Psoas muscle (tissue), 8 donors: ENCODE measurements around the gene THBS2. TPM values are rescaled to one million over a fixed set of nuclear protein-coding genes. Genes with fewer than 3 reads are reported as not detected.
"Not testable (repeated sequence)": the region's sequence is repeated elsewhere in the genome, so short reads cannot be mapped to it uniquely, and the experiment has no call there.

ENCODE experiments used
- ATAC-seq, 4 donors: fragments of 200-7000 bp; cut with Tn5 transposase; one replicate each; pipeline ENCODE4 v1.9.1; 2020; ENCODE audit warnings: moderate library complexity in 3 of 4, mild to moderate bottlenecking in 2 of 4
- DNase-seq, 2 donors: peaks; one replicate each; pipeline ENCODE4 v3.0.0-alpha.2; 2020
- H3K27ac ChIP-seq: fragments of 200-600 bp; one replicate; pipeline ENCODE4 v1.8.0; 2022
- H3K27me3 ChIP-seq, 3 donors: fragments of 200-600 bp in 1 of 3; one replicate each; pipeline versions ENCODE4 v1.6.1 to v1.8.0; 2013 to 2022; ENCODE audit warnings: low read length in 2 of 3, mild to moderate bottlenecking in 2 of 3, moderate library complexity in 1 of 3; ENCODE audit not compliant: insufficient read depth in 3 of 3
- H3K36me3 ChIP-seq, 2 donors: fragments of 200-600 bp in 1 of 2; one replicate each; pipeline versions ENCODE4 v1.6.1 to v1.8.0; 2013 to 2022; ENCODE audit warnings: low read depth in 1 of 2, mild to moderate bottlenecking in 1 of 2, moderate library complexity in 1 of 2; ENCODE audit not compliant: insufficient read depth in 1 of 2
- H3K4me1 ChIP-seq: fragments of 200-600 bp; one replicate; pipeline ENCODE4 v1.8.0; 2022
- H3K4me3 ChIP-seq: fragments of 200-600 bp; one replicate; pipeline ENCODE4 v1.8.0; 2022; ENCODE audit warnings: mild to moderate bottlenecking
- H3K9me3 ChIP-seq: fragments of 200-600 bp; one replicate; pipeline ENCODE4 v1.8.0; 2022
- CTCF ChIP-seq: fragments of 200-600 bp; IDR thresholded peaks from one replicate; pipeline ENCODE4 v1.8.0; 2022; ENCODE audit warnings: antibody characterized with exemption
- WGBS, 3 donors: extraction: QIAGEN DNeasy Blood & Tissue Kit; methylation state at CpG; one replicate each; pipeline versions ENCODE4 v1.1.6 to v1.1.7; 2013; 5-methylcytosine and 5-hydroxymethylcytosine counted together
- intact Hi-C, 2 donors: fragments of 100-400 bp; cut with DNase I; formaldehyde crosslinking; loops; one replicate each; pipeline versions ENCODE4 v1.11.0 to v1.14.2; 2022
- polyA plus RNA-seq, 3 donors: library from polyadenylated mRNA; stranded (reverse); fragments of 200-250 nt; gene quantifications; one replicate each; pipeline ENCODE4 v1.2.3, GENCODE V29; 2013
- total RNA-seq, 4 donors: library from RNA; stranded (reverse); fragmentation: NEBNext Ultra II Directional in 2 of 4; extraction: Animal tissue kit (Norgen Biotek cat#: 25700) in 2 of 4; gene quantifications; one replicate each; pipeline versions ENCODE4 v1.2.1 to v1.2.4, GENCODE V29; 2021 to 2023
- donor health status: healthy with polysubstance abuse.
- donor health status: DM: no; HTN: no; CAD: no; lungs with moderate emphysema.
- donor health status: Bipolar disorder and iron deficiency.
- donor health status: healthy.
- donor health status: DM: yes; HTN: yes; CAD: no.
- donor health status: DM: no; HTN: no; CAD: no.
- donor health status: DM: no; HTN: no; CAD: no.
- donor health status: DM: yes; HTN: yes; CAD: no.

Gene THBS2
- total and polyA plus RNA-seq, 7 donors: 0.49 to 9.4 (median 1.6) TPM

DNA sequence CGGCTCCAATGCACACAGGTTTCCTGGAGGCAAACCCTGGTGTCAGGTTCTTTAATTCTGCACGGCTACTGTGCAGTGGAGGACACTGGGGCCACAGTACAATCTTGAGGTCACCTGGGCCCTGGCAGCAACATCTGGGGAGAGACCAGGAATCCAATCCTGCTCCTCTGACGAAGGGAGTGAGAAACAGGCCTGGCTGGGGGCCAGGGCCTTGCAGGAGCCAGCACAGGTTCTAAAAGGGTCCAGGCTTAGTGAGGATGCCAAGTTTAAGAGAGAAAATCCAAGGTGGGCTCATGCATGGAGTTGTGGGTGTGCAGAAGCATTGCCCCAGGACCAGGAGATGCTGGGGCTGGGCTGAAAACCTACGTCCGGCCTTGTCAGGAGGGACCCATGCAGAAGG, 12.6 kb upstream of the THBS2 start:
- no peak for ATAC-seq
- WGBS, 3 donors: 80 to 85% (median 84%) methylated on average over 5 of the region's 5 CpGs
- Histone ChIP-seq H3K27ac (no peak overlapping the region), H3K27me3 (no peaks in the 10 kb centered on the region), H3K4me1 (no peaks in the 10 kb centered on the region), H3K4me3 (no peak overlapping the region), H3K36me3 (no peaks in the 10 kb centered on the region), H3K9me3 (no peaks in the 10 kb centered on the region)
- no peak for DNase-seq
- intact Hi-C loops: no loop called here
- TF ChIP-seq CTCF: no peak

DNA sequence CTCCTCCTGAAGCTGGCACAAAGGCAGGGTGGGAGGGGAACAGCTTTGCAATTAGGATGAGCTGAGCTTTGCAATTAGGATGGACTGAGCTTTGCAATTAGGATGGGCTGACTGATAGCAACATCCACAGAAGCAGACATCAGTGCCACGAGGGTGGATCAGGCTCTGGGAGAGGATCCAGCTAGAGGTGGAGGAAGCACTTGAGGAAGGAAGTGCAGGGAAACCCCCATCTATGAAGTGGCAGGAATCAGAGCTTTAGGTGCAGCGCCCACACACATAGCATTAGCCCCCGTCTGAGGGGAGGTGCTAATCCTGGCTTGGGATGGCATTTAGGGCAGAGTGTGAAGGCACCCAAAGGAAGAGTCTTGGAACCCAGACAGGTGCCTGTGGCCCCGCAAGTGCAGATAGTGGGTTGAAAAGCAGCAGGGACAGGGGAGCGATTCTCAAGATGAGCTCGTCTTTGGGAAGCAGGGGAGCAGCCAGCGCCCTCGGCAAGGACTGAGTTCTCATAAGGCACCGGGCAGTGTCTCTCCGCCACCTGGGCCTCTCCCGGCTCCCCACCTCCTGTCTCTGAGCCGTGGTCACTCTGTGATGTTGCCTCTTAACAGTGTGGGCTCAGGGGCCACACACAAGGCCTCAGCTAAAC, 12.0 kb upstream of the THBS2 start:
- H3K4me3 ChIP-seq: no peak overlapping the region
- no peak for TF ChIP-seq CTCF
- no peak overlapping the region for H3K27ac ChIP-seq
- no peaks in the 10 kb centered on the region for H3K27me3 ChIP-seq
- WGBS, 3 donors: 84 to 88% (median 86%) methylated on average over 12 of the region's 12 CpGs
- H3K36me3 ChIP-seq: no peaks in the 10 kb centered on the region
- ATAC-seq (no peak), DNase-seq (no peak)
- intact Hi-C loops: no loop called here
- no peaks in the 10 kb centered on the region for H3K4me1 ChIP-seq
- H3K9me3 ChIP-seq: no peaks in the 10 kb centered on the region

DNA sequence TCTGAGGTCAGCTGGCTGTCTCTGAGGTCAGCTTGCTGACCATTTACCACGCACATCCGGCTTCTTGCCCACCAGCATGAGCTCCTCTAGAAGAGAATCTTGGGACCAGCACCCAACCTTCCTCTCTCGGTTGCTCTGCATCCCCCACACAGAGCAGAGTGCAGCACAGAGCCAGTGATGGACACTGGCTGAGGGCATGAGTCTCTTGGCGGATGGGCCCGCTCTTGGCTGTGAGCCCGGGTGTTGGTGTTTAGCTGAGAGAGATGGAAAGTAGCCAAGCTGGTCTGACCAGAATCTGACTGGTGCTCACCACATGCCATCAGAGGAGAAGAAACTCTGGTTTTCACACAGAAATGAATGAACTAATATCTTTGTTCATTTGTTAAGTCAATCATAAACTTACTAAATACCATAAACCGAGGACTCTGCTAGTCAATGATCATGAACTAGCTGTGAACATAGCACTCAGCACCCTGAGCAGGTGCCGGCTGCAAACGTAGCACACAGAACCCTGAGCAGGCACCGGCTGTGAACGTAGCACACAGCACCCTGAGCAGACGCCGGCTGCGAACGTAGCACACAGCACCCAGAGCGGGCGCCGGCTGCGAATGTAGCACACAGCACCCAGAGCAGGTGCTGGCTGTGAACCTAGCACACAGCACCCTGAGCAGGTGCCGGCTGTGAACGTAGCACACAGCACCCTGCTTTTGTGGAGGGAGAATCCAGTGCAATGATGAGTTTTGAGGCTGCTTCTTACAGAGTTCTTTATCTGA, 10.4 kb upstream of the THBS2 start:
- Histone ChIP-seq H3K4me3 (no peak overlapping the region), H3K27ac (no peak overlapping the region), H3K4me1 (no peaks in the 10 kb centered on the region), H3K27me3 (no peaks in the 10 kb centered on the region), H3K36me3 (no peaks in the 10 kb centered on the region), H3K9me3 (no peaks in the 10 kb centered on the region)
- DNase-seq: no peak
- ATAC-seq: no peak
- intact Hi-C loops: no loop called here
- no peak for TF ChIP-seq CTCF
- WGBS, 3 donors: 68 to 73% (median 69%) methylated on average over 21 of the region's 21 CpGs

DNA sequence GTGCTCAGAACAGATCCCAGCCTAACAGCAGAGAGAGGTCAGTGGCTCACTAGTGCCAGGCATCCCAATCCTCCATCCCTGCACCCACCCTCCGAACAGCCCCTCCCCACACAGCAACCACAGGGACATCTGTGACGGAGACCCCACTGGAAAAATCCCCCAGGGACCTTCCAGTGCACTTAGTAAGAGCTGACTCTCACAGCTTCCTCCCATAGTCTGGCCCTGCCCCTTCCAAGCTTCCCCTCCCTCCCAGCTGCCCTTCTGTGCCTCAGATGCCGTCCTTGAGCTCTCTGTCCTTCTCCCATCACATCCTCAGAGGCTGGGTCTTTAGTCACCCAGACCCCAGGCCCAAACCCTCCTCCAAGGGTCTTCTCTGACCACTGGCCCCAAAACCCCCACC, 9.7 kb upstream of the THBS2 start:
- 49 to 60% (median 54%) methylated on average over 3 of the region's 3 CpGs for WGBS, 3 donors
- ATAC-seq: no peak
- H3K27ac ChIP-seq: no peak overlapping the region
- H3K9me3 ChIP-seq: no peaks in the 10 kb centered on the region
- no peaks in the 10 kb centered on the region for H3K4me1 ChIP-seq
- H3K4me3 ChIP-seq: no peak overlapping the region
- intact Hi-C loops: no loop called here
- no peak for TF ChIP-seq CTCF
- no peaks in the 10 kb centered on the region for H3K36me3 ChIP-seq
- H3K27me3 ChIP-seq: no peaks in the 10 kb centered on the region
- DNase-seq: no peak

- H3K4me1 ChIP-seq, H3K9me3 ChIP-seq, H3K27me3 ChIP-seq, ATAC-seq, DNase-seq, intact Hi-C loops, H3K4me3 ChIP-seq, H3K27ac ChIP-seq, H3K36me3 ChIP-seq: not testable (repeated sequence)
- WGBS, 3 donors: 90 to 97% (median 94%) methylated on average over 10 to 14 of the region's 14 CpGs
Measured at GRCh38 chr6:169262602-169263001, 9.0 kb upstream of the THBS2 start.
